ENCODE data around the gene PPP2CA.

Gene PPP2CA

GRCh38 chr5:134146651-134147518 lies 79.0 kb downstream of the PPP2CA start:
- no peak for DNase-seq

DNA sequence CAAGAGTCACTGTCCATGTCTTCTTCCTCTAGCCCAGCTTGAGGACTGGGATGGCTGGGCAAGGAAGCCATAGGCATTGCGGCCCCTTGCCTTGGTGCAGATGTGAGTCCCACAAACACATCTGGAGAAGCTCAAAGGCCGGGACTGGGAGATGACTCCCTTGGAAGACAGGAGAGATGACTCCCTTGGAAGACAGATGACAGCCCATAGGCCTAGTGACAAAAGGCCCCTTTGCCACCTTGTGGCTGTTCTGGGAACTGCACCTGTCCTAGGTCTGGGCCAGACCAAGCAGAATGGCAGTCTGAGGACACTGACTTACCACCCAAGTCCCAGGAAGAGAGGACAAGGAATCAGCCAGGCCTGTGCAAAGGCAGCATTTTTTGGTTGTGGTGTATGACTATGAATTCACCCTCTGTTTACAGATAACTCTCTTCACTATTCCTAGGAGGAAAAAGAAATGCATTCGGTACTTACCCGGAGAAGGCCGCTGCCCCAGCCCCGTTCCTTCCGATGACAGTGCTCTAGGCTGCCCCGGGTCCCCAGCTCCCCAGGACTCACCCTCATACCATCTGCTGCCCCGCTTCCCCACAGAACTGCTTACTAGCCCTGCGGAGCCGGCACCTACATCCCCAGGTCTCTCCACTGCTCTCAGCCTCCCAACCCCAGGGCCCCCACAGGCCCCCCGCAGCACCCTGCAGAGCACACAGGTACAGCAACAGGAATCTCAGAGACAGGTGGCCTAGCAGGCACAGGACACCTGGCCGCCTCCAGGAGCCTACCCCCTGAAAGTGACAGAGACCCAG lies 79.9 kb downstream of the PPP2CA start:
- DNase-seq: peak; percentile 83

DNA sequence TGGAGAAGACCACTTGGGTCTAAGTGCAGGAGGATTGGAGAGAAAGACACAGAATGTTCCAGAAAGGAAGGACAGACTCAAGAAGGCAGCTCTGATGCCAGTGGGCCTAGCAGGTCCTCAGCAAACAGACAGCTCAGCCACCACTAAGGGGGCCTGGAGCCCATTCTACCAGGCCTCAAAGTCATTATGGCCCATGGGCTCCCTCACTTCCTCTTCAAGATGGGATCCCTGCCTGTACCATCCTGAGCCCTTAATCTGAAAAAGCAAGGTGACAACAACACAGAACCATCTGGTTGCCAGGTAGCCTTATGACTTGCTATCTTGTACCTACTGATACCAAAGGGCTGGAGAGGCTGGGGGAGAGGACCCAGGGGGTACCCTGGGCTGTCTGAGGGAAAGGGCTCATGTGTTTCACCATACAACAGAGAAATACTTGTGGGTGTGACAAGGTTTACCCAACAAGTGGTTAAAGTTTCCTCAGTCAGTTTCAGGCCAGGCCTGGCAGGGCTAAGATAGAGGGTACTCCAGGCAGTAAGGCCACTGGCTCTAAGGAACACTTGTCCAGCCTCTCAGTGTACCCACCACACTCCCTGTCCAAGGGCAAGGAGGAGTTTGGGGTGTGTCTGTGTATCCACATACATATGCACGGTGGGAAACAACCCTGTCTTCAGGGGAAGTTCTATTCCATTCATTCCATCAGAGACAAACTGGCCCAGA lies 80.7 kb downstream of the PPP2CA start:
- no peak for DNase-seq
